GM18508 (cell line): ENCODE data around the gene DAP.
"Not testable (repeated sequence)": the region's sequence is repeated elsewhere in the genome, so short reads cannot be mapped to it uniquely, and the experiment has no call there.

Source experiments
- ATAC-seq: cut with Tn5 transposase; IDR thresholded peaks from one replicate; pipeline ENCODE4 v1.9.1; 2021; ENCODE audit warnings: moderate number of reproducible peaks; ENCODE audit not compliant: insufficient read depth, unreplicated experiment

DAP gene

DNA sequence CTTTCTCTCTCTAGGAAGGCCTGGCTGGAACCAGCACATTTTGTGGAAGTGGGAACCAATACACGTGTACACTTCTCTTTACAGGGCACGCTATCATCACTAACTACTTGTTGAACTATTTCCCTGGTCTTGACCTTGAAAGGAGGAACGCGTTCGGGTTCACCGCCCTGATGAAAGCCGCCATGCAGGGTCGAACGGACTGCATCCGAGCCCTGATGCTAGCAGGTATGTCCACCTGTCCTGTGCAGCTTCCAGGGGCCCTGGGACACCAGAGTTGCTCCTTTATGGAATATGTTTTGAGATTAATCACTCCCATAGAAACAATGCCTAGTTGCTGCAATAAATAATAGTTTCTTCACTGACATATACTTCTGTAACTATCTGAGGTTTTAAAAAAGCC, 123.1 kb downstream of the DAP start:
- ATAC-seq: no peak

DNA sequence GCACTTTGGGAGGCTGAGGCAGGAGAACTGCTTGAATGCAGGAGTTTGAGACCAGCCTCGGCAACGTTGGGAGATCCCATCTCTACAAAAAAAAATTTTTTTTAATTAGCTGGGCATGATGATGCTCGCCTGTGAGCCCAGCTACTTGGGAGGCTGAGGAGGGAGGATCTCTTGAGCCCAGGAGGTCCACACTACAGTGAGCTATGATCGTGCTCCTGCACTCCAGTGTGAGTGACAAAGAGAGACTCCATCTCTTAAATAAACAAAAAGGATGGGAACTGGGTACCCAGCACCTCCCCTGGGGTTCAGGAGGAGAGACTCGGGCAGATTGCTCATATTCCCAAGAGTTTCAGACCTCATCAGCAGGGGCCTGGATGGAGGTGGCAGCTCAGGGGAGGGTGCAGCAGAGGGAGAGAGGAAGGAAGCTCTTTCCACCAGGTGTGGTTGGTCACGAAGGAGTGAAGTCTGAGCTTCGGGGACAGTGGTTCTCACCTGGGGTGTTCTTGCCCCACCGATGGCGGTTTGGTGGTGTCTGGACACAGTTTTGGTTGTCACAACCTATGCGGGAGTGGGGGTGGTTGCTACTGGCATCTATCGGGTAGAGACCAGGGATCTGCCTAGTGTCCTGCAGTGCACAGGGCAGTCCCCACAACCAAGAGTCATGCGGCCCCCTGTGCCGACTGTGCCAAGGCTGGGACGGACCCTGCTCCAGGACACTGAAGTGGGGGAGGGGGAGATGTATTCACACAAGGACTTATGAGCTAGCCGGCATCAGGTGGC, 124.5 kb downstream of the DAP start:
- no peak for ATAC-seq

DNA sequence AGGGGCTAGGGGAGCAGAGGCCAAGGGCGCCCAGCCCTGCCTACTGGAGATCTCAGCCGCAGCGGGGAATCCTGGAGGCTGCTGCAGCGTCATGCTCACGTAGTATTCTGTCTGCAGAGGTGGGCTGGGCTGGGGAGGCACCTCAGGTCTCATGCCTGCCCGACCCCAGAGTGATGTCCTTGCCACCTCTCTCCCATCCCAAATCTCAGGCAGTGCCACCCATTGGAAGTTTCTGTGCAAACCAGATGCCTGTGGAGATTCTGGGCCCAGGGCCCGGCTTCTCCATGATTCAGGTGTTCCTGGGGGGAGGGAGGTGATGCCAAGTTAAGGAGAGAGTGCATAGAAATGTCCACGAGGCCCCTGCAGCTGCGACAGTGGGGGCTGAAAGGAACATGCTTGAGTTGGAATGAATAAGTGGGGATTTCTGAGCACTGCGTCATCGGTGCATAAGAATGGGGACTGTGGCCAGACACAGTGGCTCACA, 125.1 kb downstream of the DAP start:
- ATAC-seq: no peak

DNA sequence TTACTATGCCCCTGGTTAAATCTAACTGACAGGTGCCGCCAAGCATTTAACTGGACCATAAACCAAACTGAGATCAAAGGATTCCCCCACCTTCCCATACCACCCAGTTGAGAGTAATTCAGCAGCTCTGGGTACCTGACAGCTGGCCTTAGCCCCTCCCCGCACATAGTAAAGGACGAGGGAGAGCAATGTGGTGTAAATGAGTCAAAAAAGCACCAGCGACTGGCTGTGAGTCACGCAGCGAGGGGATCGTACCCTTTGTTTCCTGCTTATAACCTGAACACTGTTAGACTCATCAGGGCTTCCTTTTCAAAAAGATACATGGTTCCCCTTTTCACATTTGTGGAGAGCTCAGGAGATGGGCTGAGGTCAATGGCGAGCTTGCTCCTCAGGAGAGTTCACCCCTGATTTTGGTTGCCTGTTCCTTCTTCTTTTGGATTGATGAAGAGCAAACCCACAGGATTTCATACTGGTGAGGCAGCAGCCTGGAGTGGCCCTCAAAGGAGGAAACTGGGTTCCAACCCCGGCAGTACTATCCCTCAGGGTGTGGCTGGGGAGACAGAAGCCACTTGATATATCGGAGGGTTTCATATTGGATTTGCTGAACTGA, 125.7 kb downstream of the DAP start:
- ATAC-seq: peak; percentile 54

DNA sequence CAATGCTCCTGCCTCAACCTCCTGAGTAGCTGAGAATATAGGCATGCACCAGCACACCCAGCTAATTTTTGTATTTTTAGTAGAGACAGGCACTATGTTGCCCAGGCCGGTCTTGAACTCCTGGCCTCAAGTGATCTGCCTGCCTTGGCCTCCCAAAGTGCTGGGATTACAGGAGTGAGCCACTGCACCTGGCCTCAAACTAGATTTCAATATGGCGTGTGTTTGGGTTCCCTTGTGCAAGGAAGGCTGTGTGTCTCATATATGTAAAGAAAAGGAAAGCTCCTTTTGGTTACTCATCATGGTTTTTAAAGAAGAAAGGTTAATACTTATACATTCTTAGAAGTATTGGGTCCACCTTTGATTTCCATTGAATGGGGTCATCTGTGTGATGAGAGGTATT, 126.5 kb downstream of the DAP start:
- no peak for ATAC-seq

DNA sequence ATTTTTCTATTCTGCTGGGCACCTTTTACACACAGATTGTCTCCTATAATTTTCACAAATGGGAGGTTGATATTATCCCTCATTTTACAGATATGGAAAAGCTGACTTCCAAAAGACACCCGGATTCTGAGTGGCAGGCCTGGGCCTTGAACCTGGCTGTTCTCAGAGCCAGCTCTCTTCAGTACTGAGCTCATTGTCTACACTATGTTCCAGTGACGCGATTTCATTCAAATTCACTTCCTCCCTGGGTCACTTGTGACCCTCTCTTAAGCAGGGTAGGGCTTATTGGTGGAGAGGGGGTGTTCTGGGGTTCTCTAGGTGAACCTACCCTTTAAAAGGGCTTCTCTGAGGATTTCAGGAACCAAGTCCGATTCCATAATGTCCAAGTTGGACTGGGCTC, 127.0 kb downstream of the DAP start:
- no peak for ATAC-seq

DNA sequence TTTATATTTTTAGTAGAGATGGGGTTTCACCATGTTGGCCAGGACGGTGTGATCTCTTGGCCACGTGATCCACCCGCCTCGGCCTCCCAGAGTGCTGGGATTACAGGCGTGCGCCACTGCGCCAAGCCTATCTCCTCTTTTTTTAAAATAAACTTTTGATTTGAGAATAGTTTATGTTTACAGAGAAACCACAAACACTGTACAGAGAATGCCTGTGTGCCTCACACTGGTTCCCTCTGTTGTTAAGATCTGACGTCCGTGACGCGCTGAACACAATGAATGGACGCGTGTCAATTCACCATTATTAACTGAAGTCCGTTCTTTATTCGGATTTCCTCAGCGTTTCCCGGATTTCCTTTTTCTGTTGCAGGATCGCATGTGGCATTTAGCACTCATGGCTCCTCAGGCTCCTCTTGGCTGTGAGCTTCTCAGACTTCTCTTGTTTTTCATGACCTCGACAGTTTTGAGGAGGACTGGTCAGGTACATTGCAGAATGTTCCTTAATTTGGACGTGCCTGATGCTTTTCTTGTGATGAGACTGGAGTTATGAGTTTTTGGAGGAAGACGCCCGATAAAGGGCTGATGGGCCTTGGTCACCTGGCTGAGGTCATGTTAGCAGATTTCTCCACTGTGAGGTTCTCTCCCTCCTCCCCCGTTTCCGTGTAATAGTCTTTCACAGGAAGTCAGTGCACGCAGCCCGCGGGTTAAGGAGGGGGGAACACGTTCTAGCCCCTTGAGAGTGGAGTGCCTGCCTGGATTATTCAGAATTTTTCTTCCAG, 127.6 kb downstream of the DAP start:
- no peak for ATAC-seq

DNA sequence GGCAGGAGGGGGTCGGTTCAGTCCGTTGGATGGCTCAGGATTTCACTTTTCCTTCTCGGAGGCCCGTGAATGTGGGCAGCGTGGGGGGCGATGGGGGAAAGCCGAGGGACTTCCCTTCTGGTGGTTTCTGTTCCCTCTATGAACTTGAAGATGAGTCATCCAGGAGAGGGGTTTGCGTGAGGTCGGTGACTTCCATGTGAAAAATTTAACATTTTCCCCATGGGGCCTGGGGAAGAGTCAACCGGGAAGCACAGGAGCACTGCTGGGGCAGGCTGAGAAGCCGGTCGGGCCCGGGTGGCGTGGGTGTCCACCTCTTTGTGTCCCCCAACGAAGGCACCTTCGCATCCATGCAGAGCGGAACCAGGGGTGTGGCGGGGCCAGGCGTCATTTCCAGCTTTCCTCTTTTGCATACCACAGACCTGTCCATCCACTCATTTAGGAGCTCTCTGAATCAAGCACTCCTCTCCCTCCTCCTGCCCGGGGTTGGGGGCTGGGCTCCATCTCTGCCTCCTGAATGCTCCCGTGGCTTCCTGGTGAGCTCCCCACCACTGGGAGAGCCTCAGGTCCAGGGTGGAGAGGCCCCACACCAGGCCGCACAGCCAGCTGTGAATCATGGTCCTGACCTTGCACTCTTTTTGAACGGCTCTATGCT, 128.8 kb downstream of the DAP start:
- ATAC-seq: peak; percentile 28

DNA sequence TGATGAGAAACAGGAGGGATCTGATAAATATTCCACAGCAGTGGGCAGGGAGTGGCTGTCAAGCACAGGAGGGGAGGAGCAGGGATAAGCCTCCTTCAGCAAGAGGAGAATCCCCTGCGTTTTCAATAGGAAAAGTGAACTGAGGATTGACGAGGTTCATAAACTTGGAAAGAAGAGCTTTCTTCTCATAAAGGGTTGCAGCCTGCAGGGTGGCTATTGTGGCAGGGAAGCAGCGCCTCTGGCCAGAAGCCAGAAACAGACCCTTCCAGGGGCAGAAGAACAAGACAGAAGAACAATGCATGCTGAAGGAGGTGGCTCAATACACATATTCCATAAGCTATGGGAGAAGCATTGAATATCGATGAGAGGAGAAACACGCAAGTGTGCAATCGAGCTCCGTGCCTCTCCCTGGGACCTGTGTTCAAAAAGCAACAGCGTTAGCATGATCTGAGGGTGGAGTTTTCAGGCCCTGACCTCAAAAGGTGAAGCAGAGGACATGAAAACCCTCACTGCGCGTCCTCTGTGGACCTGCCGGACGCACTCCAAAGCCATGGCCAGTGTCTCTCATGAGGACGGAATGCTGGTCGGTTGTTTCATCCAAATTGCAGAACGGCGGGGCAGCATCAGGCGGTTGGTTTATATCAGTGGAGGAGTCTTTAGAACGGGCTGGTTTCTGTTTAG, 129.6 kb downstream of the DAP start:
- ATAC-seq: peak; percentile 1

DNA sequence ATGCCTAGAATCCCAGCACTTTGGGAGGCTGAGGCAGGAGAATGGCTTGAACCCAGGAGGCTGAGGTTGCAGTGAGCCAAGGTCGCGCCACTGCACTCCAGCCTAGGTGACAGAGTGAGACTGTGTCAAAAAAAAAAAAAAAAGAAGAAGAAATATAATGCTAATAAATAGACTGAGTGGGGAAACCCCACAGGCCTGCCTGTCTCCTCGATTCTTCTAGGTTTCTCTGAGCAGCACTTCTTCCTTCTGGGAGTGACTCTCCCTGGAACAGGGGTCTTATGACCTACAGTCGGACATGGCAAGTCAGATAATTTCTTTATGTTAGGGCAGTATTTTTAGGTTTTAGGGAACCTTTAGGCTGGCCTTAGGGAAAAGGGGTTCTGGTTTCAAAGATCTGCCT, 130.3 kb downstream of the DAP start:
- ATAC-seq: not testable (repeated sequence)

DNA sequence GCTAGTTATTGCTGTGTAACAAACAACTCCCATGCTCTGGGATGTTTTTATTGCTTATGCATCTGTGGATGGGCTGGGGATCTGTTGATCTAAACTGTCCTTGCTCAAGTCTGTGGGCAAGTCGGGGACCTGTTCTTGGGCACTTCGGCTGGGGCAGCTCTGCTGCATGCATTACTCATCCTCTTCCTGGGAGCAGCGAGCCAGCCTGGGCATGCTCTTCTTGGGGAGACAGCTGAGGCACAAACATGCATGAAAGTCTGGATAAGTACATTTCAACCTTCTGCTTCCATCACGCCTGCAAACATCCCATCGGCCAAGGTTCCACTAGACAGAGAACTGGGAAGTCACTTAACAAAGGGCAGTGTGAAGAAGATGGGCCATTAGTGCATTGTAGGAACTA, 130.9 kb downstream of the DAP start:
- no peak for ATAC-seq

DNA sequence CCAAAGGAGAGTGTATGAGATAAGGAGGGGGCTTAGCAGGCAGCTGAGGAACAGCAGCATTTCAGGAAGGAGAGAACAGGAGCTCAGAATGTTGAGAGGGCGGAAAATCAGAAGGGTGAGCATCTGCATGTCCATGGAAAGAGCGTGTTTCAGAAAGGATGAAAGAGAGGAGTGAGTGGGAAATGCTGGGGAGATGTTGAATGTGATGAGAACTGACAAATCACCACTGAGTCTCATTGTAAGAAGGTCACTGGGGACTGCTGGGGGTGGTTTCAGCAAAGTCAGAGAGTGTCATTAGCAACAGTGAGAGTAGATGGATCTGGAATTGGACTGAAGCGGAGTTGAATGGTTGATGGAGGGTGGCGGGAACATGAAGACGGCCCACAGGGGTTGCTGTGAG, 131.4 kb downstream of the DAP start:
- no peak for ATAC-seq
